NK-92 (cell line): Measurements from ENCODE around the gene ENOX1.

Experiments
- DNase-seq: peaks from one replicate; lab custom pipeline; 2025; ENCODE audit not compliant: unreplicated experiment; lab: John Stamatoyannopoulos, UW

Gene ENOX1

DNA sequence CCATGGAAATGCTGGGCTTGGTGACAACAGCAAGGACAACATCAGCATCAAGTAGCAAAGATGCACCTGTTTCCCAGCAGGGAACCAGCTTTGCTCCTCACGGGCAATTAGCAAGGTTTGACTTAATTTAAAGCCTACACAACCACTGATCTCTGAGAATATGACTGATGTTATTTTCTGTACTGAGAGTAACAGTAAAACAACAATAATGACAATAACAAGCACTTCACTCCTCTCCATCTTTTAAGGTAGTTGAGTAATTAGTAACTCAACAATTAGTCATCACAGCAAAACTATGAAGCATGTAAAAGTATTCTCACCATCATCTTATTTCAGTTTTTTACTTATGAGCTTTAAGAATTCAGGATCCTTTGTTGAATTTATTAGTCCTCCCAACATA, 37.3 kb downstream of the ENOX1 start:
- no peak for DNase-seq

DNA sequence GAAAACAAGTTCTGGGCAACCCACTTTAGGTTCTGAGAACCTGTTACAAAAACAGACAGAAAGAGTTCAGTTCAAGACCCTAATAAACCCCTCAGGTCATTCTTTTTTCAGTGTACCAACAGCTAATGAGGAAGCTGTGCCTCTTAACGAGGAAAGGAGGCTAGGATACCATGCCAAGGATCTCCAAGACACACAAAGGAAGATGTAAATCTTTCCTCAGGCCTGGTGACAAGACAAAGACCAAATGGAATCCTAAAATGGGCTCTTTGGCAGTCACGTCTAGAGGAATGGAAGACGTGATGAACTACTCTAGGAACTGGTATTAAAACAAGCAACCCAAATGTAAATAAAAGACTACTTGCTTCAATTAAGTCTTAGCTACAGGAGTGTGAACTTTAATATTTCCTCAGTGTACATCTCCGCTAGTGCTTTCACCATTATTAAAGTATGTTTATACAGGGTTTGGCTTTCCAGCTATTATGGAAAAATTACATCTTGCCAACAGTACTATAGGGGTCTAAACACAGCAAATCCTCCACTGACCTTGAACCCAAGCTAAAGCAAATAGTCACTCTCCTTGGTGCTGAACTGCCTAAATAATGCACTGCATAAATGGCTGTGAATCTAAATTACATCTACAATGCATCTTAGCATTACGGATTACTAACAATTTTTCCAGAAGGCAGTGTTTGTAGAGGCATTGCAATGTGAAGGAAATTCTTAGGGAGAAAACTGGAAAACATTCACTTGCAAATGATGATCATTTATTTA, 42.3 kb downstream of the ENOX1 start:
- no peak for DNase-seq

DNA sequence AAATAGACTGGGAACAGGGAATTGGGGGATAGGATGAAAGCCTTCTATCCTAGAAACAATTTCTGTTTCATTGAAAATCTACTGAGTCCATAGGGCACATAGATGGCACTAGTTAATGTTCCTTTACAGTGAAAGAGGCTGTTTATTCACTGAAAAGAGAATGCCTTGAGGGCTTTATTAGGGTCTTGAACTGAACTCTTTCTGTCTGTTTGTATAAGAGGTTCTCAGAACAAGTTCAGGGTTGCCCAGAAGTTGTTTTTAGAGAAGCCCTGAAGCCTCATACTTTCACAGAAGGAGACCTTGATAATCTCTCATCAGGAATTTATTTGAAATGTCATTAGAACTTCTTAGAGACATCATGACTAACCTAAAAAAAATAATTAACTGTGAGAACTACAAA, 43.9 kb downstream of the ENOX1 start:
- DNase-seq: no peak

DNA sequence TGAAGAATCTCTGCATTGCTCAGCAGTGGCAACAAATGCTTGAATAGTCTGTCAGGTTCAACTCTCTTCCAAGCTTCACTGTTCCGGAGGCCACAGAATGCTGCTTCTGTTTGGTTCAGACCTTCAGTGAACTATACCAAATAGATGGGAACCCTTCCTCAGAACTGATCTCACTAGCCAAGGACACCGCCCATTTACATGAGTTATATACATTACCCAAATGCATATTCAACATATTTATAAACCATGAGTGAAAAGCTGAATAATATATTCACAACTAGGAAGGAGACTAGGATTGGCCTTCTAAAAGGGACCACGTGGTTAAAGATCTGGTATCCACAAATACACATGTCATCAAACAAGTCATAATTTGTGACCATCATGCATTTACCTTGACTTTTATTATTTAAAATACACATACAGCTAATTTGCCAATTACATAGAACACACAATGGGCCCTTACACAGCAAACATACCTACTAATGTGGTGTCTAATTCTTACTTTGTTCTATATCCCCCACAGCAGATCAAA, 49.3 kb downstream of the ENOX1 start:
- no peak for DNase-seq

DNA sequence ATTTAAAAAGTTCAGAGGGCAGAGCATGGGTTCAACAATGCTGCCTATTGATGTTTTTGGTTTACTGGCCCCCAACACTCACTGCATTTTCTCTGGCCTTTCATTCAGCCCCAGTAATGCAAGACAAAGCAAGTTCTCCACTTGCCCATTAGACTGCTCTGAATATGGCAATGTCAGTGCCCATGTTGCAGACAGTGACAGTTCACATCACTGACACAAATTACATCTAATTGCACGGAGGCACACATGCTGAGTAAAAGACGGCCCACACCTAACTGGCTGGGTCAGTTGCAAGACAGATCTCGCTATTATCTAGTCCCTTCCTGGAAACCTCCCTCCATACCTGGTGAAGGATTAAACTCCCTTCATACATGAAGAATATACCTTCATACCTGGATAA, 54.0 kb downstream of the ENOX1 start:
- DNase-seq: no peak

DNA sequence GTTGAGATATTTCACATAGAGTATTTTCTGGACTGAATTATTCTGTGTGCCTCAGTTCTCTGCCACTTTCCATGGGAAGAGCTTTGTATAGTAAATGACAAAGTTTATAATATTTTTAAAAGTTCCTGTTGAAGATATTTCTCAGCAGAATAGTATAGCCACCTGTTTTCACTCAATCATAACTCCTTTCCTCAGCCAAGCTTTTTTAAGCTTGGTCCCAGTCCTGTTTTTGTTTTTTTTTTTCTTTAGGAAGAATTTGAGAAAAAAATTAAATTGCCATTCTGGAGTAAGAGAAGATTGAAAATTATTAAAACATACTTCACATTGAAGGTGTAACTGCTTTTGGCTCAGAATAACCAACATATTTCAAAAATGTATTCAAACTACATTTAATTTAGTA, 55.5 kb downstream of the ENOX1 start:
- no peak for DNase-seq

DNA sequence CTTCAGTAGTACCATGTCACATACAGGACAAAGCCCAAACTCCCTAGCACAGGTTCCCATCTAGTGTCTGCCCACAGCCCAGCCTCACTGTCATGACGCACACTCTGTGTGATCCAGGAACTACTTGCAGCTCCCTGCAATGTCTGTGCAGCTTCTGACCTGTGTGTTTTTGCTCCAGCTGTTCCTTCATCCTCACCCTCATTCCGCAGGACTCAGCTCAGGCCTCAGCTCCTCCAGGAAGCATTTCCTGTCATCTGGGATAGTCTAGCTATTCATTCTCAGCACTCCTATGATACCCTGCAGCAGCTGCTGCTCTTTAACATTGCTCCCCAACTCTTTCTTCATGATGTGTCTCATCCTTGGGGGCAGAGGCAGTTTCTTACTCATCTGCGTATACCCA, 56.1 kb downstream of the ENOX1 start:
- DNase-seq: no peak

DNA sequence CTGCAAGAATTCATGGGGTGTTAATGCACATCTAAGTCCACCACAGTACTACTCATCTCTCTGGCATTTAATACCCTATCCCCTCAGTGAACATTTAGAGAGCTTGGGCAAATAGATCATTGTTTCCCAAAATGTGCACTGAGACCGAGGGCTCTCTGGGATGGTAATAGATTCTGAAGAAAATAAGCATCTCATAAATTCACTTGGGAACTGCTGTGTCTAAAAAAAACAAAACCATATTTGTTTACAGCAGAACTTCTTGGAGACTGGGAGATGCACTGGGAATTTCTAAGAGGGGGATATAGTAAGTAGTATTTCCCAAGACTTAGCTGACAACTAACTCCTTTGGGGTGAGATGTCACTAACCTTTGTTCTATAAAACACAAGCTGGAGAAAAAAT, 58.4 kb downstream of the ENOX1 start:
- no peak for DNase-seq

DNA sequence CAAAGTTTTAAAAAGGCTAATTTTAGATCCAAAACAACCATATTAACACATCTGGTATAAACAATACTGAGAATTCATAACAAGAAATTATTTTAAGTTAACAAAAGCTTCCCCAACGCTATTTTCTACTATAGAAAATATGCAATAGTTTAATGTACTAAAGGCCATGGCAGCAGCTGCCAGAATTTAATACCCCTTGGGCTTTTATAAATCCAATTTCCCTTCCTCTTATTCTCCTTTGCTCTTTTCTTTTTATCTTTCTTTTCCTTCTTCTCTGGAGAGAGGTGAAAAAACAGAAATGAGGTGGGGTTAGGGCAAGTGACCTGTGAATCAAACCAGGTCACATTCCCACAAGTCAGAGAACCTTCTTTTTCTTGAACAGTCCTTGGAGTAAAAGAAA, 58.9 kb downstream of the ENOX1 start:
- no peak for DNase-seq

DNA sequence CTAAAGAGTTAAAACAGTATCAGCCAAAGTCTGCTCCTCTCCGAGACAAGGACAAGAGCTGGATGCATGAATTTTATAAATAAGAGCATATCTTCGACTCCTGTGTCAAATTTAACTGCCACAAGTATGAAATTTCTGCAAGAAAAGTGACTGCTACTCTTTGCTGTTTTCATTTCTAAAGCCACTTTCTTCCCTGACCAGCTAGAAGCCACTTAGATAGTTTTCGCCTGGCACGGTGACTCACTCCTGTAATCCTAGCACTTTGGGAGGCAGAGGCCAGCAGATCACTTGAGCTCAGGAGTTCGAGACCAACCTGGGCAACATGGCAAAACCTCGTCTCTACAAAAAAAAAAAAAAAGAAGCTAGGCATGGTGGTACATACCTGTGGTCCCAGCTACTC, 61.3 kb downstream of the ENOX1 start:
- no peak for DNase-seq

DNA sequence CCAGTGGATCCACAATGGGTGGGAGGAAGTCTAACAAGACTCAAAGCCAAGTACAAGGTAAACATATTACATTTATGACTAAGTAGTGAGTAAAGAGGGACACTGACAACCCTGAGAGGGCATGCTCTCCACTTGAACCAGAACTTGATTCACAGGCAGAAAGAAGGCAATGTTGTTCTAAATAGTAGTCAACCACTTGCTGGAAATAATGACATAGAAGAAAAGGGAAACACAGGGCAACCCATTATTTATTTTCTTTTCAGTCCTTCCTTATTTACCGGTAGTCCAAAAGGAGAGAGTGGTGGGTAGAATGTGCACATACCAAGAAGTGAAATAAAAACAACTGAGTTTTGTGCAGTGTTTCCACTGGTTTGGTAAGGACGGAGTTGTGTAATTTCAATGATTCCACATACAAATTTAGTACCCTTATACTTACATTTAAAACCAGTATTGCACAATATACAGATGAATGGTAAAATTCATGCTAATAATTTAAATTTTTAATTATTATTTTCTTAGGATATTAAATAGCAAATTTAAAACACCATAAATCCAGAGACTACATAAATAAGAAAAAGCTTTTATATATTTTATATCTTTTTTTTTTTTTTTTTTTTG, 65.9 kb downstream of the ENOX1 start:
- no peak for DNase-seq

DNA sequence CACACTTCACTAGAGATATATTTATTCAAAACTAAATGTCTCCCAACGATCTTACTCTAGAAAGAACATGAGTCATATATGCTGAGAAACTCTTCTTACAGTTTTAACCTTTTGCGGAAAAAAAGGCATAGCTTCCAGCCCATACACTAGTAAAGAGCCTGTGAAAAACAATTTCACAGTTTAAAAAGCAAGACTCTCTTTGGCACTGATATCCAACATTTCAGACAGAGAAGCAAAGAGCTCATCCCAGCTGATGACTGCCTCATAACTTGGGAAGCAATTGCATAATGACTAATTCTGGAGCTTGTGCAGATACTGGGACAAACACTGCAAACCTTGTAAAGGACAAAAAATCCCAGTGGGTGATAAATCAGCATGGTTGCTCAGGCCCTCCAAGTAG, 88.0 kb downstream of the ENOX1 start:
- no peak for DNase-seq

DNA sequence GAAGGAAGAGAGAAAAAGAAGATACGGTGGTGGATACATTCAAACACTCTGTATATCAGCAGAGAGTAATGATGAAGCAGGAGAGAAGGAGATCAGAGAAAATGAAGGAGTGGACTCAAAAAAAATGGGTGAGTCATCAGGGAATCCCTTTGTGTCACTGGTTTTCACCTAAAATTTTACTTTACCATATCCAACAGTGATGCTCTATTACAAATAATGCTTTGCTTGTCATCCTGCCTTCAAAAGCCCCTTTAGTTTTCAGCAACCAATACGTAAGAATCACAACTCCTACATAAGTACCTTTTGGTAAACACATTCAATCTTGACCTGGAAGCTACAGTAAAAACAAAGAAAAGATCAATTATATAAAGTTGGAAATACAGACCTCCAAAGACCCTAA, 88.8 kb downstream of the ENOX1 start:
- DNase-seq: no peak

DNA sequence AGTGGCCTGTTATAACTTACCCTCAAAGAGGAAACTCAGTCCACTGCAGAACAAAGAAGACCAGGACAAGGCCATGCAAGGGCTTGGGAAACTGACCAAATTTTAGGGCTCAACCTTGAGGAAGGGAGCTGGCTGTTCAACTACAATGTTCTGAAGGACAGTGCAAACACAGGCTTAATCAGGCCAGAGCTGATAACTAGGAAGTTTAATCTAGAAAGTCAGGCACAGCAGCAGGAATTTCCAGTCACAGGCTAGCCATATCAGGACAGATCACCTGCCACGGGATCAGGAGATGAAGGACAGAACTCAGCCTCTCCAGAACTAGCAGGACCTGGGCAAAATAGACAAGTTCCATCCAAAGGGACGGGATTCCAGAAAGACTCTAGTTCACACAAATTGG, 89.4 kb downstream of the ENOX1 start:
- no peak for DNase-seq

DNA sequence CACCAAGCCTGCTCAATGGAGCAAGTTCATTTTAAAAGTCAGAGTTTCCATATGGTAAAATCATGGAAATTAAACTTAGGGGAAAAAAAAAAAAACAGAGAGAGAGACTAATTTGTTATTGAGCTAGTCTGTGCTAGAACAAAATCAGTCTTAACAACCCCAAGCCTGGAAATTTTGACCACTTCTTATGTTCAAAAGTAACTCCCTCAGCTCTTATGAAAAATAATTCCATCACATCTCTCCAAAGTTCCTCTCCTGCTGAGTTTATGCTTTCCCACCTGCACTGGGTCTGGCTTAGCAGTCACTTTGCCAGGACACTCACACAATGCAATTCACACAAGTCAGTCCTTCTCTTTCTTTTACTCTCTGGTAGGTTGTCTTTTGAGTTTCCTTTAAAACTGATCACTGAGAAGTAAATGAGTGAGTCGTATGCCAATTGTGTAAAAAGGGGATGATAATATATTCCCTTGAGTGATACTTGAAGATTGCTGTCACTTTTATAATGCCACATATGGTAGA, 92.6 kb downstream of the ENOX1 start:
- no peak for DNase-seq

DNA sequence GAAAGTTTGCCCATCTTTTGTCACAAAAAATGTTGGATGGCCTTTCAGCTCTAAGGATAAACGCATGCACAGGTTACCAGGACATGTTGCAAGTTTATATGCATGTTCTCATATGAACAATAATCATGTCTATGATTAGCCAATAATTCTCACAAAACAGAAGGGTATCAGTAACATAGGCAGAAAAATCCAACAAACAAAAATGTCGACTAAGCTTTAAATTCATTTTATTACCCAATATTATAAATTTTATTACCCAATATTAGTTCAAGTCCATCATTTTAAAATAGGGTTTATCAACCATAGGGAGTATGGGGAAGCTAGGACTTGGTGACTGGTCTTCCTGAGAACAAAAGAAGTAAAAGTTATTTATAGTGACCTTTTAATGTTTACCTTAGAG, 93.1 kb downstream of the ENOX1 start:
- DNase-seq: no peak

DNA sequence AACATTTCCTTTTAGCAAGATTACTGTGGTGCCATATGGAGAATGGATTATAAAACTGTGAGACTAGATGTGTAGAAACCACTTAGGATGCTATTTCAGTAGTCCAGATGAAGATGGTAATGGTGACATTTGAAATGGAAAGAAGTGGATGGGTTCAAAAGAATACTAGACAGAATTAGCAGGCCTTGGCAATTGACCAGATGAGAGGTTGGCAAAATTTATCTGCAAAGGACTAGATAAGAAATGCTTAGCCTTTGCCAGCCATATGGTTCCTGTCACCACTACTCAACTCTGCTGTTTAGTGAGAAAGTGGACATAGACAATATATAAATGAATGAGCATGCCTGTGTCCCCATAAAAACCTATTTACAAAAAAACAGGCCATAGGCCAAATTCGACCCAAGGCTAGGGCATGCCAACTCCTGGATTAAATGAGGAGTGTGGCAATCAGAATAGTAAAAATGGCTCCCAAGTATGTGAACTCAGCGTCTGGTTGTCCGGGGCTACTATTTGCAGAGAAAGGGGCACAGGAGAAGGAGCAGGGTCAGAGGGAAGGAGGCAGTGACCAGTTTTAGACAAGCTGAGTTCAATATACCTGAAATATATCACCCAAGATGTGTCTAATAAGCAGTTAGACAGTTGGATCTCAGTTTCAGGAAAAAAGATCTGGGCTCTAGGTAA, 98.4 kb downstream of the ENOX1 start:
- DNase-seq: no peak

DNA sequence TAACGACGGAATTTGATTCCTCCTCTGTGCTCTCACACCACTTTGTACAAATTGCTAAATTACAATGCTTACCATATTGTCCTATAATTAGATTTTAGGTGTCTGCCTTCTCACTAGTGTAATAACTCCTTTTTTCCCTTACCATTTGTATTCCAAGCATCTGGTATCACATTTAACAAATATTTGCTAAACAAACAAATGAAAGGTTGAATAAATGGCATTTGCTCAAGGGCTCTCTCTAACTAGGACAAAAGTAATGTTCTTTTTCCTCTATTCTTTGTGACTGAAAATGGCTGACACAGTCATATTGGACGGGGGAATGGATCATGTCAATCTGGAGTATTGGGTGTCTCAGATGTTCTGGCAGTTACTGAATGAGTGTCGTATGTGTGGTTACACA, 99.7 kb downstream of the ENOX1 start:
- DNase-seq: no peak

DNA sequence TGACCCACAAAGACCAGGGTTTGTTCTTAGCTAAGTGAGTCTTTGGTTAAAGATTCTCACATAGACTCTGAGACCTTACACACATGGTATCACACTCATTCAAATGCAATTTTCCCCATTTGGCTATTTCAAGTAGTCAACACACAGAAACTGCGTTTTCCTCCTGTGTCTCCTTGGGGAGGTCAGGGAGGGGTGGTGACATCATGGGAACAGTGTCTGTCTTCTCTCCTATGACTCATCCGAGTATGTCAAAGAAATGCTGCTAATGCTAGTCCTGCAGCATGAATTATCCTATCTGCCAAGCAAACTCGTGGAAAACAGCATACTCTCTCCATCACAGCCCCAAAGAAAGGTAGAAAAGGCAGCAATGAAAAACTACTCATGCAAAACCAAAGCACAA, 100.2 kb downstream of the ENOX1 start:
- DNase-seq: no peak

DNA sequence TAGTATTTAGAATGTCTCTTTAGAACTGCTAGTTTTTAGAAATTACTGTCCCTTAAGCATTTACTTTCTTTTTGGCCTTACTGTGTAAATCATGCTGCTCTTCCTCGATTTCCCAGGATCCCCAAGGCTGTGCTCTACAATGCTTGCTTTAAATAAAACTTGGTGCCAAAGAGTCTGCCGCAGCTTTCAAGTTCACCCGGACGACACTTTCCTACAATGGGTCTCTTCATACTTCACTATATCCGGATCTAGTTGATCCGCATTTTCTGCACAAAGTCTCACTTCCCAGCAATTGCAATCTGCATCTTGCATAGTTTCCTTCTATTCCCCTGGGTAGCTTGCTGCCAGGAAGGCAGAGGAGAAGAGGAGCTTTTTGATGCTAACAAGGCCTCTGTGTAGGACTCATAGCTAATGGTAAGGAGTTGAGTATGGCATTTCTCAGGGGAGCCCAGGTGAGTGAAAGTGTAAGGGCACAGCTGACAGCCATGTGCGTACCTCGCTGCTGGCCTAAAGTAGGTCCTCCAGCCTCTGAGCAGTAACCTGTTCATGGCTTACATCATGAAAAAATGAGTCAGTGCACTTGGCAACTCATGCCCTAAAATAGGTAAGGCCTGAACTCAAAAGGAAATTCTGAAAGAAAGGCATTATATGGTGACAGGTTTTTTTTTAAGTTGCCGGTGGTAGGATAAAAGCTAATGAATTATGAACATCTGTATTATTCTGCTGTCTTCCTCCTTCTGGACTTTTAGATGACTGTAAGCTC, 101.6 kb downstream of the ENOX1 start:
- DNase-seq: no peak

DNA sequence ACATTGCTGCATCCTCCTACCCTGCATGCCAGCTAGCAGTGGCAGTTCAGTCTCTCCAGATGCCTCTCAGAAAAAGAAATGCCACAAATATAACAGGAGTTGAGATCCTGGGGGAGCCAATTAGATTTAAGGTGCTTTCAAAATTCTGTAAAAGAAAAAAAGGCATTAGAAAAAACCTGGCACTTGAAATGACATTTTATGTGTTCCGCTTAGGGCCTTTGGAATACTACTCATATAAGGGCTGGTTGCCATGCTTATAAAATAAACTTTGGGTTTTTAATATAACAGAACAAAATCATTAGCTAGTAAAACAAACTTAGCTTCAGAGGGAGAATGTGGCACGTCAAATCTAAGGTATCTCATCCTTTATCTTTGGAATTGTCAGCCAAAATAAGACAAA, 104.1 kb downstream of the ENOX1 start:
- DNase-seq: no peak
